HG03095 (cell line): ENCODE measurements around the gene C9orf43.
"Not testable (repeated sequence)": the region's sequence is repeated elsewhere in the genome, so short reads cannot be mapped to it uniquely, and the experiment has no call there.

Experiments used
- ATAC-seq: cut with Tn5 transposase; IDR thresholded peaks from one replicate; pipeline ENCODE4 v1.9.1; 2021; ENCODE audit warnings: moderate library complexity; ENCODE audit not compliant: unreplicated experiment

Gene C9orf43, protein sequence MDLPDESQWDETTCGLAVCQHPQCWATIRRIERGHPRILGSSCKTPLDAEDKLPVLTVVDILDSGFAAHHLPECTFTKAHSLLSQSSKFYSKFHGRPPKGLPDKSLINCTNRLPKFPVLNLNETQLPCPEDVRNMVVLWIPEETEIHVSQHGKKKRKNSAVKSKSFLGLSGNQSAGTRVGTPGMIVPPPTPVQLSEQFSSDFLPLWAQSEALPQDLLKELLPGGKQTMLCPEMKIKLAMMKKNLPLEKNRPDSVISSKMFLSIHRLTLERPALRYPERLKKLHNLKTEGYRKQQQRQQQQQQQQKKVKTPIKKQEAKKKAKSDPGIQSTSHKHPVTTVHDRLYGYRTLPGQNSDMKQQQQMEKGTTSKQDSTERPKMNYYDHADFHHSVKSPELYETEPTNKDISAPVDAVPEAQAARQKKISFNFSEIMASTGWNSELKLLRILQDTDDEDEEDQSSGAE

DNA sequence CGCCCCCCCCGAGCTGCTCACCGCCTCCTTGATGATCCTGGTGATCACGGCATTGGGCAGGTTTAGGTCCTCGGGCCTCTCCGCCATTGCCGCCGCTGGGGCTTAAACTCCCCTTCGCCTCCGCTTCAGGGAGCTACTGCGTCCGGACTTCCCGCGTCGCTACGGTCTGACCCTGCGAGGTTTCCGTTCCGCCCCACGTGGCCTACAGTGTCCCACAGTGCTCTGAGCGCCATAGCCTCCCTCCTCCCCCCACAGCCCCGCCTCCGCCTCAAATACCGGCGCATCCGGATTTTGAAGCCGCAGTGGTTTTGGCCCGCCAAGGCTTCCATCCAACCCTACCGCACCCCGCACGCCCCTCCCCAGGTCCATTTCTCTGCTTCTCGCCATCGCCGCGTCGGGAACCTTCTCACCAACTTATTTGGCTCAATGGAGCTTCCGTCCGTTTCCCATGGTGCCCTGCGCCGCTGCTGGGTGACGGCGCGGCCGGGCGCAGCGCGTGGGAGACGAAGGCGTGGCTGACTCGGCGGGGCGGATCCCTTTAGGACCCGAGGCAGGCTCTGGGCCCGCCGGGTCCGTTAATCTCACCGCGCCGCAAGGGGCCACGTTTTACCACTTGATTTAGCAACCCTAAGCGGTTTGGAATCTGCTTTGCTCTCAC is at the start of gene C9orf43, which contains the start of gene POLE3:
TSS of gene C9orf43 (plus strand) at position 541 of the 658 bp plus-strand sequence. CDS start 2,747 bp downstream, outside the sequence.
TSS of gene POLE3 (minus strand) at position 469 of the 658 bp plus-strand sequence. CDS start at position 87, 382 bp downstream.
- ATAC-seq: peak; percentile 93

DNA sequence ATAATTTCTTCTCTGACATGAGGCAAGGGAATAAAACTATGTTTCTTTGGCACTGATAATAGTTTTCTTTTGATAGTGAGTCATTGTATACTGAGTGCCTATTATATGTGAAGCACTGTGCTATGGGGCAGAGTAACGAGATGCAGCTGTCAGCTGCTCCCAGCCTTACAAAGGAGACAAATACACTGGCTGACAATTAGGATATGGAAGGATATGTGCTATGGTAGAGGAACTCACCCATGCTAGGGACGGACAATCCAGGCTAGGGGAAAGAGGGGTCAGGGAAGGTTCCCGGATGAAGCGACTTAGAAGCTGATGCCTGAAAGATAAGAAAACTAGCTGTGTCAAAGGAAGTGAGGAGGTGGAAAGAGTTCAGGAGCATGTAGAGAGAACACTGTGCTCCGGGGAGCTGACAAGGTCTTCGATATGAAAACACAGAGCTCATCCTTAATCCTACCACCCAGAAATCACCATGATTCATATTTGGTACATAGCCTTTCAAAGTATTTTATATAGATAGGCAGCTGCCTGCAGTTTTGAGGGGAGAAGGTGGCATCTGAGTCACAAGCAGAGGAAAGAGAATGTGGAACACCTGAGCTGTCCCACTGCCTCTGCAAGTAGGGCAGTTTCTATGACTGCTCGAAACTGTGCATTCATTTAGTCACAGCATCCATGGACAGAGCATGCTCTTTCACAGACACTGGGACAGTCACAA is 49.1 kb upstream of the C9orf43 start:
- no peak for ATAC-seq

DNA sequence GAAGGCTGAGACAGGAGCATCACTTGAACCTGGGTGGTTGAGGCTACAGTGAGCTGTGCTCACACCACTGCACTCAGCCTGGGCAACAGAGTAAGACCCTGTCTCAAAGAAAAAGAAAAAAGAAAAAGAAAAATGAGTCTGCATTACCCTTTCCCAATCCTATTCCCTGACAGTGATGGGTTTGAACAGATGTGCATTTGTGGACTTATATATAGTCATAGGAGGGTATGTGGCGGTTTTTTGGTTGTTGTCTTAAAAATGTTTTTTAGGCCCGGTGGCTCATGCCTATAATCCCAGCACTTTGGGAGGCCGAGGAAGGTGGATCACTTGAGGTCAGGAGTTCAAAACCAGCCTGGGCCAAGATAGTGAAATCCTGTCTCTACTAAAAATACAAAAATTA is 47.2 kb upstream of the C9orf43 start:
- ATAC-seq: no peak

DNA sequence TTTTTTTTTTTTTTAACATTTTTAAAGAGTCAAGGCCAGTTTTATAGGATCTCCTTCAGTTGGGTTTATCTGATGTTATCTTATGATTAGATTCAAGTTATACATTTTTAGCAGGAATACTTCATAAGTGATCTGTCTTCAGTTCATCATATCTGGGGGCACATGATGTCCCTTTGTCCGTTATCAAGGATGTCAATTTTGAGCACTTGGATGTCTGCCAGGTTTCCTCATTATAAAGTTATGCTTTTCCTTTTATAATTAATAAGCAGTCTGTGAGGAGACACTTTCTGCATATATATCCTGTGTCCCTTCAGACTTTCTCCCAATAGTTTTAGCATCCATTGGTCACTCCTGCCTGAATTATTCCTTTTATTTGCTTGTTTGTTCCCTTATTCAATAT is 45.6 kb upstream of the C9orf43 start:
- ATAC-seq: no peak

DNA sequence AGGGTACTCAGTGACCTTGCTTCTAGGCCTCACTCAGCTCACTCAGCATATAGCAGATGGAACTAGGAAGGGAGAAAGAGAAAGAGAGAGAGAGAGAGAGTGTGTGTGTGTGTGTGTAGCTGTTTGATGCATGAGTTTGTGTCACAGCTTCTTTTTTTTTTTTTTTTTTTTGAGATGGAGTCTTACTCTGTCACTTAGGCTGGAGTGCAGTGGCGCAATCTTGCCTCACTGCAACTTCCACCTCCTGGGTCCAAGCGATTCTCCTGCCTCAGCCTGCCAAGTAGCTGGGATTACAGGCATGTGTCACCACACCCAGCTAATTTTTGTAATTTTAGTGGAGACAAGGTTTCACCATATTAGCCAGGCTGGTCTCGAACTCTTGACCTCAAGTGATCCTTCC is 44.9 kb upstream of the C9orf43 start:
- ATAC-seq: not testable (repeated sequence)

DNA sequence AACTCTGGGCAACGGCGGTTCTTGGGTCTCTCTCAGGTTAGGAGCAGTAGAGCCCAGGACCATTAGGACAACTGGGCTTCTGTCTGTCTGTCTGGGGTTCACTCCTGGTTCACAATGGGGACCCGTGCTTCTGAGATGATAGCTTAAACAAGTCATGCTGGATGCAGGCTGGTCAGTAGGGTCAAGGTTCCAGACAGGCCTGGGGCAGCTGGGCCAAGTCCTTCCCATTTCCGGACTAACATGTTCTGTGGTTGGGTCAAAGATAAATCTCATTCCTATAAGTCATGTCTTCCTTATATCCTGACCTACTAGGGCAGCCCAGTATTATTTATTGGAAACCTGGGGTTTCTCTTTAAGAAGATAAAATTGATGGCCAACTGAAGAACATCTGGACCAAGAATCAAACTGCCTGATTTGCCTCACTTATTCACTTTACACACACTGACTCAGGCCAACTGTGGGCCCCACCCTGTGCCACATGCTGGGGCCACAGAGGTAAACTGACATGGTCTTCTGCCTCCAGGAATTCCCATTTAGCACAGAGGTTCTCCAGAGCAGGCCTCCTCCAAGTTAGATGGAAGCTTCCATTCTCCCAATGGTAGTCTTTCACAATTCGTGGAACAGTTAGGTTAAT is 42.1 kb upstream of the C9orf43 start:
- no peak for ATAC-seq

DNA sequence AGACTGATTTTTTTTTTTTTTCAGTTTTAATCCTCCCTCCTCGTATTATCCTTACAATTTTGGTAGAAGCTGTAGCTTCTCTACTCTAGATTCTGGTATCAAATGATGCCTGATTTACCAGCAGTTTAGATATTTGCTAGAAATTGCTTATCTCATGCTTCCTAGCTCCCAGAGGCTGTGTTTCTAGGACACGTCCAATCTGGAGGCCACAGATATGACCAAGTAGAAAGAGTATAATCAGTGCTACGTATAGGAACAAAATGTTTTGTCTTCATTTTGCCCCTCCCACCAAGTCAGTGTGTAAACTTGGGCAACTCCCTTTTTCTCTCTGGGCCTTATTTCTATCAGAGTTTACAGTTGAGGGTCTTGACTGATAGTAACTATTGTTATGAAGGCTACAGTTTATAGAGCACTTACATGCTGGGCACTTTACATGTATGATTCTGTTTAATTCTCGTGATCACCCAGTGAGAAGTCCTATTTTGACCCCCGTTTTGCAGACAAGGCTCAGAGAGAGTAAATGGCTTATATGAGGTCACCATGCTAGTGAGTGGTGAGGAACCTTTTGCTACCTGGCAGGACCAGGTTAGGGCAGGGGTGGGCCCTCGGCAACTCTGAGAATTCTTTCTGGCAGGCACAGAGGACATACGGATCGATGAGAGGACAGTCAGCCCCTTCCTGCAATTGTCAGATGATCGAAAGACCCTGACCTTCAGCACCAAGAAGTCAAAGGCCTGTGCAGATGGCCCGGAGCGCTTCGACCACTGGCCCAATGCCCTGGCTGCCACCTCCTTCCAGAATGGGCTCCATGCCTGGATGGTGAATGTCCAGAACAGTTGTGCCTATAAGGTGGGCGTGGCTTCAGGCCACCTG is 41.3 kb upstream of the C9orf43 start:
- no peak for ATAC-seq

DNA sequence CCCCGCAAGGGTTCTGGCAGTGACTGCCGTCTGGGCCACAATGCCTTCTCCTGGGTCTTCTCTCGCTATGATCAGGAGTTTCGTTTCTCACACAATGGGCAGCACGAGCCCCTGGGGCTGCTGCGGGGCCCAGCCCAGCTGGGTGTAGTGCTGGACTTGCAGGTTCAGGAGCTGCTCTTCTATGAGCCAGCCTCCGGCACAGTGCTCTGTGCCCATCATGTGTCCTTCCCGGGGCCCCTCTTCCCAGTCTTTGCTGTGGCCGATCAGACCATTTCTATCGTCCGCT is 40.7 kb upstream of the C9orf43 start:
- ATAC-seq: no peak

DNA sequence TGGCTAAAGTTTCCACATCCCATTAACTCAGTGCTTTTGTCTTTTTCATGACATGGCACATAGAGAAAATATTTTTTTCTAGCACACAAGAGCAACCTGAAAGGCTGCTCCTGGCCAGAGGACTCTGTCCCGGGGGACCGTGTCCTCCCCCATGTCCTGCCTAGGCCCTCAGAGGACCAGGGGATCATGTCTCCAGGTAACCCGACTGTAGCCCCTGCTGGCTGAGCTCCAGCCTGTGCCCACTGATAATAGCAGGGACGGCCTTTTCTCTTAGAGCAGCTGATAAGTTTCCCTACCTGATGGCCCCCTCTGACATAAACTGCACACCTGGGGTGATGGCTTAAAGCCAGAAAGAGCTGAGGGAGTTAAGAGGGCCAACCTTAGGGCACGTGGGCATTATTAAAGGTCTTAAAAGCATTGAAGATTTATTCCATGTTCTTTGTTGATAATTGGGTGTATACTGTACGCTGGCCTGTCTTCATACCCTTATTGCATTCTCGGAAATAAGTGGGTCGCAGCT is 39.7 kb upstream of the C9orf43 start:
- no peak for ATAC-seq

DNA sequence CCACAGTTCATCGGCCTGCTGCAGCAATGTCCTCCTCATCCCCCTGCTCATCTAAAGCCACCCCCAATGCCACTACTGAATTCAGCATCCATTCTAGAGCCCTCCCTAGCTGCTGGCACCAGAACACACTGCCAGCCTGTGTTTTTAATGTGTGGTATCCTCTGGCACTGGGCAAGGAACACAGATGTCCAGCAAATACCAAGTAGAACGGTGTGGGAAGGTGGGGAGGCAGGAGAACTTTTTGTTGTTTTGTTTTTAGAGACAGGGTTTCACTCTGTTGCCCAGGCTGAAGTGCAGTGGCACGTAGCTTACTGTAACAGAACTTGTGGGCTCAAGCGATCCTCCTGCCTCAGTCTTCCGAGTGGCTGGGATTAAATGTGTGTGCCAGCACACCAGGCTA is 38.5 kb upstream of the C9orf43 start:
- ATAC-seq: no peak

DNA sequence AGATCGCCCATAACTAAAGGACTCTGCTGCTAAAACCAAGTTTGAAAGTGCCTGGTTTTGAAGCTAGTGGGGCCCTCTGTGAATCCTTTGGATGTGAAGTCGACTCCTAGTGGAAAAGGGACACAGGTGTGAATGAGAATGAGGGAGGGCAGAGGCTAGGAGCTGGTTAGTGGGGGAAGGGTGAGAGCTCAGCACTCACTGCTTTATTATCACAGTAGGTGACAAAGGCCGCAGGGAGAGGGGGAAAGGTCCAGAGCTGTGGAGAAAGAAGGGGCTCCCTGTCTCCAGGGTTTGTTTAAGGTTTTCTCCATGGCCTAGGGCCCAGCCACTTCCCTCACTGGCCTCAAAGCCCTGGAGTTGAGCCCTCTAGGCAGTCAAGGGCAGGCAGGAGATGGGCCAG is 37.3 kb upstream of the C9orf43 start:
- no peak for ATAC-seq

DNA sequence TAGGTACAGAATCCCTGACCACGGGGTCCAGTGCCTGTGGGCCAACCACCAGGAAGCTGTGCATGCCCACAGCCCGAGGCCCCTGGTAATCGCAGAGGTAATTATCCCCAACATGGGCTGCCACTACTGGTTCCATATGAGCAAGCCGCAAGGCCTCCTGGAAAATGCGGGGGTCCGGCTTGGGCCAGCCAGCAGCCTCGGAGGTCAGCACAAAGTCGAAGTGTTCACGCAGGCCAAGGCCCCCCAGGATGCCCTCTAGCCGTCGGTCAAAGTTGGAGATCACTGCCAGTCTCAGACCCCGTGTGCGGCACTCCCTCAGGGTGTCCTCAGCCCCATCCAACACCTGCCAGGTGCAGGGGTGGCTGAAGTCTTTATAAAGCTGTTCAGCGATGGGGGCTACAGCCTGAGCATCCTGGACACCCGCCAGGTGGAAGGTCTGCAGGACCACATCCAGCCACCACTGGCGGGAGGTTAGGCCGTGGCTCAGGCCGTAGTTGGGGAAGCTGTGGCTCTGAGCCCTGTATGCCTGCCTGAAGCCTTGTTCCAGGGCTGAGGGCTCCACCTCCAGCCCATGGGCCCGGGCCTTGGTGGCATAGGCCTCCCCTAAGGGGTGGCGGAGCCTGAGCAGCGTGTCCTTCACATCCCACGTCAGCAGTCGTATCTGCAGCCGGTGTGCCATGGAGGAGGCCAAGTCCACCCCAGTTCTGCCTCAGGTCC is 36.7 kb upstream of the C9orf43 start:
- no peak for ATAC-seq

DNA sequence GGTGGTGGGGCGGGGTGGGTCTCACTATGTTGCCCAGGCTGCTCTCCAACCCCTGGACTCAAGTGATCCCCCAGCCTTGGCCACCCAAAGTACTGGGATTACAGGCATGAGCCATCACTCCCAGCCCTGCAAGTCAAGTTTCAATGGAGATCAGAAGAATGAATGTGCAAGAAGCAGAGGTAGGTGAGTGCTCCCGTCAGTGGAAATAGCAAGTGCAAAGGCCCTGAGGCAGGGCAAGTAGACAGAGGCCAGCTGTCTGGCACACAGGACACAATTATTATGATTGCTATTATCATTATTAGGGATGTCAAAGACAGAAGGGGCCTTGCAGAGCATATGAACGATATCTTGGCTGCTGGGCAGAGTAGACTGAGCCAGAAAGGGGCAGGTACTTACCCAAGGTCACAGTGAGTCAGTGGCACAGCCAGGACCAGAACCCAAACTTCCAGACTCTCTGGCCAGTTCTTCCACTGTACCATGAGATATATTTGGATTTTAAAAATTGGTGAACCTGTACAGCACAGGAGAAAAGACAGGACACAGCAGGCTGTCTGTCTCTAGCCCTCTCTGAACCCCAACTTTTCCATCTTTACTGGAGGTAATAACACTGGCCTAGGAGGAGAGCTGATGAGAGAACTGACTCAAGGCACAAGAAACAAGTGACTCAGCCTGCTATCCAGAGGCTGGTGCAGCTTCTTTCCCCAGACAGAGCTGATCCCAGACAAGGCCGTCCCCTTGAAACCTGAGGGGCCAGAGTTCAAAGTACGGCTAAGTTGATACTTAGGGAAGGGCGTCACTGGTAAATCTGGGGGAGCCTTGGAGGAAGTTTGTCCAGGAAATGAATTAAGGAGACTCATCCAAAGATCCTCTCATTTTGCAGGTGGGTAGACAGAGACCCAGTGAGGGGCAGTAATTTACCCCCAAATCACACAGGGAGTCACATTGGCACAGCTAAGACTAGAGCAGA is 35.2 kb upstream of the C9orf43 start:
- ATAC-seq: no peak

DNA sequence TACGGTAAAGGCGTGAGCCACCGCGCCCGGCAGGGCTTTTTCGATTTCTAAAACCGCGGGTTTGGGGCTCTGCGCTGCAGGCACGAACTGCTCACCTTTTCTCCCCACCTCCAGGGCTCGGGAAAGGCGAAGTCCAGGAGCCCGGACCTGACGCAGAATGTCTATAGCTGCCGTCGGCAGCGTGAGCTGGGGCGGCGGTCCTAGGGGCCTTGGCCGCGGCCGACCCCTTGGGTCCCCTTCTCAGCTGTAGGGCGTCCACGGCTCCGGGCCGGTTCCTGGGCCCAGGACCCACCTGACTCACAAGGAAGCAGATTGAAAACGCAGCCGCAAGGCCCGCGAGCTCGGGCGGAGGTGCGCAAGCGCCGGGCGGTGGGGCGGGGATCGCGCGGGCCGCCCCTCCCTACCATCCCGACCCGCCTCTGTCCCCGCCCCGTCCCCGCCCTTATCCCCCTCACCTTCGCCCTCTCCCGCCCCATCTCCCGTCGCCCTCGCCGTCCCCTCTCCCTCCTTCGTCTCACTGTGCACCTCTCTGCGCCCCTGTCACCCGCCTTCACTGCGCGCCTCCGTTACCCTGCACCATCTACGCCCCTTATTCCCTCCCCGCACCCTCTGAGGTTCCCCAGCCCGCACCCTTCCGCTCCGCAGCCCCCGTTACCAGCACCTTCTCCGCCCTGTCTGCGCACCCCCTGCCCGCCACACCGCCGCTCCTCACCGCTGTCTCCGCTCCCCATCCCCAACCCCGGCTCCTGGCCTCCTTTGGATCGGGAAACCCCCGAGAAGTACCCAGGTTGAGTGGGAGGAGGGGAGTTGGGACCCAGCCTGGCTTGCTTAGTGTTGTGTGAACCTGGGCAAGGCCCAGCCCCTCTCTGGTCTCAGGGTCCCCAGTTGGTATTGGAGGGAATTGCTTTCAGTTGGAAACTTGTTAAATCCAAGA is 33.6 kb upstream of the C9orf43 start, which contains the start of gene HDHD3:
TSS of gene HDHD3 (minus strand) at position 353 of the 934 bp plus-strand sequence. CDS start 2,632 bp downstream, outside the sequence.
- peak; percentile 59 for ATAC-seq

DNA sequence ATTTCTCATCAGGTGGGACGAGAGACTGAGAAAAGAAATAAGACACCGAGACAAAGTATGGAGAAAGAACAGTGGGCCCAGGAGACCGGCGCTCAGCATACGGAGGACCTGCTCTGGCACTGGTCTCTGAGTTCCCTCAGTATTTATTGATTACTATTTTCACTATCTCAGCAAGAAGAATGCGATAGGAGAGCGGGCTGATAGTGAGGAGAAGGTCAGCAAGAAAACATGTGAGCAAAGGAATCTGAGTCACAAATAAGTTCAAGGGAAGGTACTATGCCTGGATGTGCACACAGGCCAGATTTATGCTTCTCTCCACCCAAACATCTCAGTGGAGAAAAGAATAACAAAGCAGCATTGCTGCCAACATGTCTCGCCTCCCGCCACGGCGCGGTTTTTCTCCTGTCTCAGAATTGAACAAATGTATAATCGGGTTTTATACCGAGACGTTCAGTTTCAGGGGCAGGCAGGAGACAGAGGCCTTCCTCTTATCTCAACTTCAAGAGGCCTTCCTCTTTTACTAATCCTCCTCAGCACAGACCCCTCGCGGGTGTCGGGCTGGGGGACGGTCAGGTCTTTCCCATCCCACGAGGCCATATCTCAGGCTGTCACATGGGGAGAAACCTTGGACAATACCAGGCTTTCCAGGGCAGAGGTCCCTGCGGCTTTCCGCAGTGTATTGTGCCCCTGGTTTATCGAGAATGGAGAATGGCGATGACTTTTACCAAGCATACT is 31.3 kb upstream of the C9orf43 start:
- not testable (repeated sequence) for ATAC-seq

DNA sequence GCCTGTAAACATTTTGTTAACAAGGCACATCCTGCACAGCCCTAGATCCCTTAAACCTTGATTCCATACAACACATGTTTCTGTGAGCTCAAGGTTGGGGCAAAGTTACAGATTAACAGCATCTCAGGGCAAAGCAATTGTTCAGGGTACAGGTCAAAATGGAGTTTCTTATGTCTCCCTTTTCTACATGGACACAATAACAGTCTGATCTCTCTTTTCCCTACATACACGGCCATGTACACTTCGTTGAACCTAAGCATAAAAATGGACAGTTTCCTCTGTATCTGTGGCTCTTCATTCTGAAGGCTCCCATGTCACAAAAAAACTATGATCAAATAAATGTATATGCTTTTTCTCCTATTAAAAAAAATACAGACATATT is 30.7 kb upstream of the C9orf43 start:
- ATAC-seq: not testable (repeated sequence)
